Aorta (tissue), 5 donors: ENCODE data around the gene ULK3. TPM values are rescaled to one million over a fixed set of nuclear protein-coding genes. Genes with fewer than 3 reads are reported as not detected.
"Not testable (repeated sequence)": the region's sequence is repeated elsewhere in the genome, so short reads cannot be mapped to it uniquely, and the experiment has no call there.

Experiments used
- ATAC-seq: fragments of 200-7000 bp; cut with Tn5 transposase; one replicate; pipeline ENCODE4 v1.9.1; 2022; ENCODE audit warnings: moderate library complexity; ENCODE audit not compliant: low FRiP score
- DNase-seq, 2 donors: peaks; one replicate each; pipeline ENCODE4 v3.0.0-alpha.2; 2020
- H3K27ac ChIP-seq, 2 donors: one replicate each; pipeline ENCODE4 v1.5.1; 2013; ENCODE audit warnings: low read length in 2 of 2, mild to moderate bottlenecking in 2 of 2, moderate library complexity in 2 of 2, control low read depth in 1 of 2, inconsistent platforms in 1 of 2, low read depth in 1 of 2
- H3K27me3 ChIP-seq, 2 donors: one replicate each; pipeline ENCODE4 v1.6.1; 2013; ENCODE audit warnings: control low read depth in 1 of 2, low read length in 1 of 2, mild to moderate bottlenecking in 1 of 2, moderate library complexity in 1 of 2; ENCODE audit not compliant: insufficient read depth in 2 of 2, control insufficient read depth in 1 of 2
- H3K36me3 ChIP-seq, 2 donors: one replicate each; pipeline ENCODE4 v1.6.1; 2013; ENCODE audit warnings: control low read depth in 1 of 2, low read length in 1 of 2, mild to moderate bottlenecking in 1 of 2; ENCODE audit not compliant: insufficient read depth in 2 of 2, control insufficient read depth in 1 of 2
- H3K4me1 ChIP-seq, 2 donors: one replicate each; pipeline ENCODE4 v1.6.1; 2013; ENCODE audit warnings: low read length in 2 of 2, control low read depth in 1 of 2, mild to moderate bottlenecking in 1 of 2, moderate library complexity in 1 of 2; ENCODE audit not compliant: insufficient read depth in 2 of 2, control insufficient read depth in 1 of 2
- H3K4me3 ChIP-seq, 2 donors: one replicate each; pipeline ENCODE4 v1.5.1; 2013; ENCODE audit warnings: low read length in 2 of 2, control low read depth in 1 of 2, mild to moderate bottlenecking in 1 of 2
- H3K9me3 ChIP-seq: one replicate; pipeline ENCODE4 v1.6.1; 2013; ENCODE audit warnings: mild to moderate bottlenecking, low read length; ENCODE audit not compliant: control insufficient read depth
- WGBS, 2 donors: extraction: QIAGEN DNeasy Blood & Tissue Kit; methylation state at CpG; one replicate each; pipeline ENCODE4 v1.1.7; 2013; 5-methylcytosine and 5-hydroxymethylcytosine counted together
- intact Hi-C, 2 donors: fragments of 100-400 bp; cut with DNase I; formaldehyde crosslinking; loops; one replicate each; pipeline versions ENCODE4 v1.14.2 to v1.15.0; 2022
- polyA plus RNA-seq, 2 donors: library from polyadenylated mRNA; stranded (reverse); fragments of 200-250 nt; gene quantifications; one replicate each; pipeline ENCODE4 v1.2.3, GENCODE V29; 2013
- total RNA-seq, 2 donors: library from RNA; stranded (reverse); fragmentation: NEBNext Ultra II Directional; extraction: Animal tissue kit (Norgen Biotek cat#: 25700); gene quantifications; one replicate each; pipeline ENCODE4 v1.2.1, GENCODE V29; 2021
- donor health status: healthy with polysubstance abuse.
- donor health status: Bipolar disorder and iron deficiency.
- donor health status: DM: no; HTN: no; CAD: no.
- donor health status: DM: no; HTN: no; CAD: no.
- donor health status: DM: yes; HTN: yes; CAD: no.

ULK3 gene
- total and polyA plus RNA-seq, 4 donors = 17.7 to 43.6 (median 25.5) TPM

- 86 to 97% methylated on average over 7 to 10 of the region's 10 CpGs for WGBS, 2 donors
- H3K9me3 ChIP-seq, intact Hi-C loops, ATAC-seq, H3K4me3 ChIP-seq, DNase-seq, H3K27me3 ChIP-seq, H3K27ac ChIP-seq, H3K4me1 ChIP-seq, H3K36me3 ChIP-seq: not testable (repeated sequence)
Measured at GRCh38 chr15:74887537-74888193, 44.7 kb upstream of the ULK3 start.

GRCh38 chr15:74885461-74885860, 42.5 kb upstream of the ULK3 start:
- H3K27me3 ChIP-seq = no peaks in the 10 kb centered on the region
- H3K36me3 ChIP-seq = no peaks in the 10 kb centered on the region
- intact Hi-C loops = no loop called here
- H3K27ac ChIP-seq = no peak overlapping the region
- H3K4me3 ChIP-seq = no peak overlapping the region
- DNase-seq (no peak), ATAC-seq (no peak)
- no peaks in the 10 kb centered on the region for H3K9me3 ChIP-seq
- WGBS, 2 donors = 92% methylated on average over 5 of the region's 5 CpGs
- no peaks in the 10 kb centered on the region for H3K4me1 ChIP-seq

GRCh38 chr15:74884428-74885223, 41.7 kb upstream of the ULK3 start:
- no peaks in the 10 kb centered on the region for H3K36me3 ChIP-seq
- H3K9me3 ChIP-seq = no peaks in the 10 kb centered on the region
- no peak overlapping the region for H3K4me3 ChIP-seq
- 73 to 78% methylated on average over 4 of the region's 4 CpGs for WGBS, 2 donors
- intact Hi-C loops = no loop called here
- no peaks in the 10 kb centered on the region for H3K27me3 ChIP-seq
- DNase-seq = no peak
- no peak for ATAC-seq
- no peaks in the 10 kb centered on the region for H3K4me1 ChIP-seq
- H3K27ac ChIP-seq = no peak overlapping the region

- Histone ChIP-seq H3K27me3 (no peaks in the 10 kb centered on the region), H3K27ac (no peak overlapping the region), H3K36me3 (no peaks in the 10 kb centered on the region), H3K4me1 (no peaks in the 10 kb centered on the region), H3K4me3 (no peak overlapping the region), H3K9me3 (no peaks in the 10 kb centered on the region)
- 93 to 96% methylated on average over 6 of the region's 6 CpGs for WGBS, 2 donors
- DNase-seq (no peak), ATAC-seq (no peak)
- intact Hi-C loops = no loop called here
Measured at GRCh38 chr15:74882528-74882927, 39.6 kb upstream of the ULK3 start.

GRCh38 chr15:74878273-74878672, 35.3 kb upstream of the ULK3 start:
- intact Hi-C loops = no loop called here
- Histone ChIP-seq H3K4me3 (no peak overlapping the region), H3K27ac (no peak overlapping the region), H3K9me3 (no peaks in the 10 kb centered on the region), H3K27me3 (no peaks in the 10 kb centered on the region), H3K36me3 (no peaks in the 10 kb centered on the region), H3K4me1 (no peaks in the 10 kb centered on the region)
- WGBS, 2 donors = 85 to 89% methylated on average over 4 of the region's 4 CpGs
- DNase-seq (no peak), ATAC-seq (no peak)

- WGBS, 2 donors = 23 to 27% methylated on average over 16 of the region's 16 CpGs
- Histone ChIP-seq H3K4me1 (peaks cover 0 to 2% of the 10 kb centered on the region in 2 donors), H3K9me3 (no peaks in the 10 kb centered on the region), H3K36me3 (no peaks in the 10 kb centered on the region), H3K27ac (no peak overlapping the region), H3K27me3 (no peaks in the 10 kb centered on the region), H3K4me3 (peak overlapping the region in 1 of 2 donors; percentile 21)
- intact Hi-C loops = loop anchor here in 1 of 2 donors (5.0 kb wide), 1 partner anchor 33 kb away; the partner anchor contains the start of gene FAM219B
- no peak for DNase-seq
- ATAC-seq = peak; percentile 30
Measured at GRCh38 chr15:74873756-74874424, 30.9 kb upstream of the ULK3 start.

- 0 to 1% methylated on average over 28 to 52 of the region's 52 CpGs for whole genome bisulfite sequencing, 2 donors
- H3K27me3 ChIP-seq = no peaks in the 10 kb centered on the region
- DNase-seq (peak; percentile 96 to 98), ATAC-seq (peak; percentile 97)
- H3K4me1 ChIP-seq = peaks cover 0 to 2% of the 10 kb centered on the region in 2 donors
- peak within 1 kb of the TSS in 1 of 2 donors; percentile 60 for H3K27ac ChIP-seq
- H3K9me3 ChIP-seq = no peaks in the 10 kb centered on the region
- peak within 1 kb of the TSS; percentile 70 to 76 for H3K4me3 ChIP-seq
- intact Hi-C loops = loop anchor here in 1 of 2 donors (5.0 kb wide), 1 partner anchor 34 kb away; the partner anchor contains the start of gene FAM219B
- no peaks in the 10 kb centered on the region for H3K36me3 ChIP-seq
Measured at GRCh38 chr15:74873036-74873755, 30.2 kb upstream of the ULK3 start, which contains the start of gene SCAMP2. Gene SCAMP2, minus strand, starts transcription at chr15:74873365. Its CDS starts 110 bp downstream, at chr15:74873255.

- WGBS, 2 donors = 0 to 1% methylated on average over 11 of the region's 11 CpGs
- no peak for ATAC-seq
- H3K4me3 ChIP-seq = peak overlapping the region; percentile 70 to 76
- H3K9me3 ChIP-seq = no peaks in the 10 kb centered on the region
- H3K36me3 ChIP-seq = no peaks in the 10 kb centered on the region
- intact Hi-C loops = loop anchor here in 1 of 2 donors (5.0 kb wide), 1 partner anchor 35 kb away; the partner anchor contains the start of gene FAM219B
- DNase-seq = no peak
- H3K4me1 ChIP-seq = peaks cover 0 to 2% of the 10 kb centered on the region in 2 donors
- H3K27me3 ChIP-seq = no peaks in the 10 kb centered on the region
- peak overlapping the region in 1 of 2 donors; percentile 60 for H3K27ac ChIP-seq
Measured at GRCh38 chr15:74872702-74873035, 29.7 kb upstream of the ULK3 start.
